ENCODE data around the gene OGFOD3.
A peak's percentile ranks its signal among the peaks of the same experiment; 100 is the strongest.

The OGFOD3 gene

DNA sequence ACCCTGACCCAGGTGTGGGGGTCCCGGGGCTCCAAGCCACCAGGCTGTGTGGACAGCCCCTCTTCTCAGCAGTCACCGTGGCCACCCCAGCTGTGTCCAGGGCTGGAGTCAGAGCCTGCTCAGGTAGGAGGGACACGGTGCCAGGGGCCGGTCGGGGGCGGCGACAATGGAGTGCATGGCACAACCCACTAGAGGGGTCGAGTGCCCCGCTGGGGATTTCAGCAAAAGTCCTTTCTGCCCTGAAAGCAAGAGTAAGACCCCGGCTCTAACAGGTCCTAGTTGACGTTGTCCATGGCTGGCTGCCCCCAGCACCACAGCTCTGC is 35.5 kb downstream of the OGFOD3 start:
- TF ChIP-seq, protein P1, sequence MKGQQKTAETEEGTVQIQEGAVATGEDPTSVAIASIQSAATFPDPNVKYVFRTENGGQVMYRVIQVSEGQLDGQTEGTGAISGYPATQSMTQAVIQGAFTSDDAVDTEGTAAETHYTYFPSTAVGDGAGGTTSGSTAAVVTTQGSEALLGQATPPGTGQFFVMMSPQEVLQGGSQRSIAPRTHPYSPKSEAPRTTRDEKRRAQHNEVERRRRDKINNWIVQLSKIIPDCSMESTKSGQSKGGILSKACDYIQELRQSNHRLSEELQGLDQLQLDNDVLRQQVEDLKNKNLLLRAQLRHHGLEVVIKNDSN (IDR thresholded peaks at IDR 0.05) = no peak
- TF ChIP-seq YY1 (IDR thresholded peaks at IDR 0.05; ENCODE audit: low read depth) (no peak), ZBTB7A (IDR thresholded peaks at IDR 0.05; ENCODE audit: low read depth) (0 out of 2 replicates have a peak, but pooled peaks have one; percentile 38)

DNA sequence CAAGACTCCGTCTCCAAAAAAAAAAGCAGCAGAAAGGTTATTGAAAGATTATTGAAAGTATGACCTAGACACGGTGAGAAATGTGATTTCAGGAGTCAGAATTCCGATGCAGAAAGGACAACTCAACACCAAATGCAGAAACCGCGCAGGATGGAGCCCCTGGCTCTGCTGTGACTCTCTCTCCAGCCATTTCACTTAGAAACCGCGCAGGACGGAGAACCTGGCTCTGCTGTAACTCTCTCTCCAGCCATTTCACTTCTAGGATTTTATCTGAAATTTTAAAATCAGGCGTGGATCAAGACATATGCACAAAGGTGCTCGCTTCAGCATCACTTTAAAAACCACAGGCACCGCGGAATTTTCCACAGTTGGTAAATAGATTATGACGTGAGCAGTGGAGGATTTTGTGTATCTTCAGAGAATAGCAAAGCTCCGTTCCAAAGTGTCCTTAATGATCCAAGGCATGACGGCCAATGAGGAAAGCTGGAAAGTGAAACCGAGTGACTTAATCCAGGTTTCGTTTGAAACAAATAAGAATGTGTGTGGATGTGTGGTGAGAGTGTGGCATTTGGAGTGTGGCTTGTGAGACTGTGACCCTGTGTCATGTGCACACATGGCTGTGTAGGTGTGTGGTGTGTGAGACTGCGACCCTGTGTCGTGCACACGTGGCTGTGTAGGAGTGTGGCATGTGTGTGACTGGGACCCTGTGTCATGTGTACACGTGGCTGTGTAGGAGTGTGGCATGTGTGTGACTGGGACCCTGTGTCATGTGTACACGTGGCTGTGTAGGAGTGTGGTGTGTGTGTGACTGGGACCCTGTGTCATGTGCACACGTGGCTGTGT is 37.3 kb downstream of the OGFOD3 start:
- TF ChIP-seq, protein P2, sequence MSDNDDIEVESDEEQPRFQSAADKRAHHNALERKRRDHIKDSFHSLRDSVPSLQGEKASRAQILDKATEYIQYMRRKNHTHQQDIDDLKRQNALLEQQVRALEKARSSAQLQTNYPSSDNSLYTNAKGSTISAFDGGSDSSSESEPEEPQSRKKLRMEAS (IDR thresholded peaks at IDR 0.05) = no peak
- TF ChIP-seq CREB1 (IDR thresholded peaks at IDR 0.05; ENCODE audit: low read depth) (no peak), ZBTB7A (IDR thresholded peaks at IDR 0.05; ENCODE audit: low read depth) (no peak), TCF12 (IDR thresholded peaks at IDR 0.05; ENCODE audit: low read depth) (no peak), FOXM1 (IDR thresholded peaks at IDR 0.05; ENCODE audit: borderline replicate concordance, low read depth) (no peak), YY1 (IDR thresholded peaks at IDR 0.05; ENCODE audit: low read depth) (no peak), RAD21 (IDR thresholded peaks at IDR 0.05; ENCODE audit: low read depth) (no peak)
- TF ChIP-seq, protein P1 (IDR thresholded peaks at IDR 0.05) = no peak

DNA sequence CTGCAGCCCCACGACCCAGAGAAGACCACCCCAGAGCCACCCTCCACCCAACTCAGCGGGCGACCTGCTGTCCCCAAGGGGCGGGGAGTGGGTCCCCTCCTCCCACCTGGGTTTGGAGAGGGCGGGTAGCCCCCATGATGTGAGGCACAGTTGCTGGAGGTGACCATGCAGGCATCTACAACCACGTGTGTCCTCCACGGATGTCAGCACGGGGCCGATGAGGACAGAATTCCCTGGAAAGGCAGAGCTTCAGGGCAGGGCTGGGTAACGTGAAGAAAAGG is 39.7 kb downstream of the OGFOD3 start:
- no peak for TF ChIP-seq TCF12 (IDR thresholded peaks at IDR 0.05; ENCODE audit: low read depth)

DNA sequence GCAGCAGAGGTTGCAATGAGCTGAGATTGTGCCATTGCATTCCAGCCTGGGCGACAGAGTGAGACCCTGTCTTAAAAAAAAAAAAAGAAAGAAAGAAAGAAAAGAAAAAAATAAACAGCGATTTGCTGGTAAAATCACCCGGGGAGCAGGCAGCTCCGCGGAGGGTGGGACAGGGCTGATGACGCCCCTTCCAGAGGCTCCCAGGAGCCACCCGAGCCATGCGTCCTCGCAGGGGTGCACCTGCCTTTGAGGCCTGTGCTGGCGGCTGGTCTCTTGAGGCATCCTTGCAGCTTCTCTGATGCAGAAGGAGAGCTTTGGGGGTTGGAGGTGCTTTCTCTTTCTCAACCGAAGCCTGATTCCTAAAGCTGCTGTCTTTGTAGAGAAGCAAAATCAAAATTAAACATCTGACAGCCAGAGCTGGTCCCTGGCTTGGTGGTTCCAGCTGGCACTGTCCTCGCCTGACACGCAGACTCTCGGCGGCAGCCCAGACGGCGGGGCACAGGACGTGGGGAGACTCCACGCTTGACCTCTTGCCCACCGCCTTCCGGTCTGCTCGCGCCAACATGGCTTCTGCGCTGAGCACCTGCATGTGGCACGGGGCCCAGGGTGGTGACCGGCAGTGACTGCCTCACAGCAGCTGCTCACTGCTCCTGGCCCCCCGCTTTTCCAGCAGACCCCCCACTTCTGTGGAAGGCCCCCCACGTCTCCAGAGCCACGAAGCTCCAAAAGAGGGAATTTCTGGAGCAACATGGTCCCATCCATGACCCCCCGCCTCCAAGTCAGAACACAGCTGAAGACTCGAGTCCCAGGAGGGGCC is 40.3 kb downstream of the OGFOD3 start:
- TF ChIP-seq FOXM1 (IDR thresholded peaks at IDR 0.05; ENCODE audit: borderline replicate concordance, low read depth) = no peak
- TF ChIP-seq CEBPB (IDR thresholded peaks at IDR 0.05) = no peak
- no peak for TF ChIP-seq TCF12 (IDR thresholded peaks at IDR 0.05; ENCODE audit: low read depth)
- no peak for TF ChIP-seq CREB1 (IDR thresholded peaks at IDR 0.05; ENCODE audit: low read depth)
- TF ChIP-seq EP300 (IDR thresholded peaks at IDR 0.05; ENCODE audit: borderline replicate concordance) = no peak
- TF ChIP-seq, protein P3, sequence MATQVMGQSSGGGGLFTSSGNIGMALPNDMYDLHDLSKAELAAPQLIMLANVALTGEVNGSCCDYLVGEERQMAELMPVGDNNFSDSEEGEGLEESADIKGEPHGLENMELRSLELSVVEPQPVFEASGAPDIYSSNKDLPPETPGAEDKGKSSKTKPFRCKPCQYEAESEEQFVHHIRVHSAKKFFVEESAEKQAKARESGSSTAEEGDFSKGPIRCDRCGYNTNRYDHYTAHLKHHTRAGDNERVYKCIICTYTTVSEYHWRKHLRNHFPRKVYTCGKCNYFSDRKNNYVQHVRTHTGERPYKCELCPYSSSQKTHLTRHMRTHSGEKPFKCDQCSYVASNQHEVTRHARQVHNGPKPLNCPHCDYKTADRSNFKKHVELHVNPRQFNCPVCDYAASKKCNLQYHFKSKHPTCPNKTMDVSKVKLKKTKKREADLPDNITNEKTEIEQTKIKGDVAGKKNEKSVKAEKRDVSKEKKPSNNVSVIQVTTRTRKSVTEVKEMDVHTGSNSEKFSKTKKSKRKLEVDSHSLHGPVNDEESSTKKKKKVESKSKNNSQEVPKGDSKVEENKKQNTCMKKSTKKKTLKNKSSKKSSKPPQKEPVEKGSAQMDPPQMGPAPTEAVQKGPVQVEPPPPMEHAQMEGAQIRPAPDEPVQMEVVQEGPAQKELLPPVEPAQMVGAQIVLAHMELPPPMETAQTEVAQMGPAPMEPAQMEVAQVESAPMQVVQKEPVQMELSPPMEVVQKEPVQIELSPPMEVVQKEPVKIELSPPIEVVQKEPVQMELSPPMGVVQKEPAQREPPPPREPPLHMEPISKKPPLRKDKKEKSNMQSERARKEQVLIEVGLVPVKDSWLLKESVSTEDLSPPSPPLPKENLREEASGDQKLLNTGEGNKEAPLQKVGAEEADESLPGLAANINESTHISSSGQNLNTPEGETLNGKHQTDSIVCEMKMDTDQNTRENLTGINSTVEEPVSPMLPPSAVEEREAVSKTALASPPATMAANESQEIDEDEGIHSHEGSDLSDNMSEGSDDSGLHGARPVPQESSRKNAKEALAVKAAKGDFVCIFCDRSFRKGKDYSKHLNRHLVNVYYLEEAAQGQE (IDR thresholded peaks at IDR 0.05; ENCODE audit: low read depth) = no peak
- TF ChIP-seq YY1 (IDR thresholded peaks at IDR 0.05; ENCODE audit: low read depth) = no peak
- no peak for TF ChIP-seq RAD21 (IDR thresholded peaks at IDR 0.05; ENCODE audit: low read depth)
- TF ChIP-seq ZBTB7A (IDR thresholded peaks at IDR 0.05; ENCODE audit: low read depth) = no peak
- no peak for TF ChIP-seq NFIC (IDR thresholded peaks at IDR 0.05)
- TF ChIP-seq TEAD4 (IDR thresholded peaks at IDR 0.05) = no peak
- TF ChIP-seq, protein P1 (IDR thresholded peaks at IDR 0.05) = no peak
- TF ChIP-seq, protein P2 (IDR thresholded peaks at IDR 0.05) = no peak
- no peak for TF ChIP-seq TAF1 (IDR thresholded peaks at IDR 0.05; ENCODE audit: low read depth)
- no peak for TF ChIP-seq EGR1 (IDR thresholded peaks at IDR 0.05)

DNA sequence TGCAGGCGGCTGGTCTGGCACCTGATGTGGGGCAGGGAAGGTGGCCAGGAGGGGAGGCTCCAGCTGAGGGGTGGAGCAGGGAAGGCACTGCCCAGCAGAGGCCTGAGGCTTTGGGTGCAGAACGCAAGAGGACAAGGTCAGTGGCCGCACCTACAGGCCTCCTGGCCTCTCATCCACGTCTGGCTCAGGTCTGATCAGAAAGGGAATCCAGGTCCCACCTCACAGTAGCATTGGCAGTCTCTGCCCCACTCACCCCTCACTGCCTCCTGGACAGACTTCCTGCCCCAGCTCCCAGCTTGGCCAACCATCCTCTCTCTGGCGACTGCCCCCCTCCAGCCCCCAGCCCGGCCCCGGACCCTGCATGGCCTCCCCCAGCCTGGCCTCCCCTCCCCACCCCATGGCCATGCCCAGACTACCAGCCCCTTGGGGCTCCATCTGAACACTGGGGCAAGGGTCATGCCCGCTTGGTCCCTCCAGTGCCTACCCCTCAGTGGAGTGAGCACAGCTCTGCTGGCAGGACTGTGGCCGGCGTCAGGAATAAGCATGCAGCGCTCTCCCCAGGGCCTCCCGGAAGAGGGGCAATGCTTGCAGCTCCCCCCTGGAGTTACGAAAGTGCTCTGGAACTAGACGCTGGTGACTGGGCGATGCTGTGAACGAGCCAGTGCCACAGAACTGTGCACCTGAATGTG is 42.2 kb downstream of the OGFOD3 start:
- TF ChIP-seq ZBTB7A (IDR thresholded peaks at IDR 0.05; ENCODE audit: low read depth) (no peak), FOXM1 (IDR thresholded peaks at IDR 0.05; ENCODE audit: borderline replicate concordance, low read depth) (no peak), RAD21 (IDR thresholded peaks at IDR 0.05; ENCODE audit: low read depth) (no peak), TCF12 (IDR thresholded peaks at IDR 0.05; ENCODE audit: low read depth) (no peak), TEAD4 (IDR thresholded peaks at IDR 0.05) (no peak), EP300 (IDR thresholded peaks at IDR 0.05; ENCODE audit: borderline replicate concordance) (no peak), CEBPB (IDR thresholded peaks at IDR 0.05) (no peak), NFIC (IDR thresholded peaks at IDR 0.05) (no peak), CREB1 (IDR thresholded peaks at IDR 0.05; ENCODE audit: low read depth) (no peak), TAF1 (IDR thresholded peaks at IDR 0.05; ENCODE audit: low read depth) (no peak), YY1 (IDR thresholded peaks at IDR 0.05; ENCODE audit: low read depth) (no peak)
- TF ChIP-seq, protein P2 (IDR thresholded peaks at IDR 0.05) = no peak
- TF ChIP-seq, protein P1 (IDR thresholded peaks at IDR 0.05) = no peak
- TF ChIP-seq, protein P3 (IDR thresholded peaks at IDR 0.05; ENCODE audit: low read depth) = no peak

Measured in Ishikawa (cell line).